AG08396 (cell line): Measurements from ENCODE around the gene TBL3.
"Not testable (repeated sequence)": the region's sequence is repeated elsewhere in the genome, so short reads cannot be mapped to it uniquely, and the experiment has no call there.

Source experiments
- DNase-seq: peaks from one replicate; pipeline ENCODE4 v3.0.0; 2012; ENCODE audit warnings: low spot score, mixed read lengths

TBL3 gene

GRCh38 chr16:1971796-1972489 lies at the start of gene TBL3:
Gene TBL3, plus strand, starts transcription at chr16:1972053. Its CDS starts 112 bp downstream, at chr16:1972165.
- peak; percentile 96 for DNase-seq

- DNase-seq: no peak
Measured at GRCh38 chr16:1922357-1922756, 49.5 kb upstream of the TBL3 start.

- DNase-seq: no peak
Measured at GRCh38 chr16:1923299-1924034, 48.4 kb upstream of the TBL3 start.

- no peak for DNase-seq
Measured at GRCh38 chr16:1924095-1924494, 47.8 kb upstream of the TBL3 start.

GRCh38 chr16:1926271-1926670 lies 45.6 kb upstream of the TBL3 start:
- DNase-seq: no peak

GRCh38 chr16:1929105-1929504 lies 42.7 kb upstream of the TBL3 start:
- DNase-seq: peak; percentile 63

GRCh38 chr16:1929578-1930337 lies 42.1 kb upstream of the TBL3 start:
- DNase-seq: peak; percentile 99

GRCh38 chr16:1930338-1930720 lies 41.5 kb upstream of the TBL3 start:
- no peak for DNase-seq

- DNase-seq: no peak
Measured at GRCh38 chr16:1932050-1933028, 39.5 kb upstream of the TBL3 start.

- no peak for DNase-seq
Measured at GRCh38 chr16:1933097-1933661, 38.7 kb upstream of the TBL3 start.

GRCh38 chr16:1936945-1937479 lies 34.8 kb upstream of the TBL3 start:
- no peak for DNase-seq

GRCh38 chr16:1938316-1938715 lies 33.5 kb upstream of the TBL3 start:
- no peak for DNase-seq

GRCh38 chr16:1938910-1939309 lies 32.9 kb upstream of the TBL3 start:
- no peak for DNase-seq

- not testable (repeated sequence) for DNase-seq
Measured at GRCh38 chr16:1939833-1940232, 32.0 kb upstream of the TBL3 start.

- no peak for DNase-seq
Measured at GRCh38 chr16:1940273-1941161, 31.3 kb upstream of the TBL3 start.

- no peak for DNase-seq
Measured at GRCh38 chr16:1941162-1942046, 30.4 kb upstream of the TBL3 start.

- DNase-seq: no peak
Measured at GRCh38 chr16:1942047-1942809, 29.6 kb upstream of the TBL3 start.
